ENCODE results near the gene DCLK2.
A peak's percentile ranks its signal among the peaks of the same experiment; 100 is the strongest.

The DCLK2 gene

GRCh38 chr4:150212927-150213326 lies 134.7 kb downstream of the DCLK2 start:
- TF ChIP-seq EZH2phosphoT487 (IDR thresholded peaks at IDR 0.05; ENCODE audit: low read depth), result no peak
- TF ChIP-seq CTCF (IDR thresholded peaks at IDR 0.05; ENCODE audit: low read depth, low read length), result 0 out of 2 replicates have a peak, but pooled peaks have one; percentile 9
- Histone ChIP-seq H3K79me2 (ENCODE audit: low read length) (no peaks in the 10 kb centered on the region), H3K27ac (ENCODE audit: low read length) (no peak overlapping the region), H3K4me3 (ENCODE audit: low read length) (no peak overlapping the region), H3K9me3 (ENCODE audit: insufficient read depth, low read length) (no peaks in the 10 kb centered on the region), H3K27me3 (ENCODE audit: low read depth, low read length) (no peaks in the 10 kb centered on the region), H3K9ac (ENCODE audit: low read length) (no peak overlapping the region), H3K36me3 (replicated peaks; ENCODE audit: low read depth, low read length) (no peaks in the 10 kb centered on the region), H4K20me1 (ENCODE audit: insufficient read depth, low read length) (no peaks in the 10 kb centered on the region), H3K4me1 (ENCODE audit: low read length) (peaks cover 12% of the 10 kb centered on the region), H3K4me2 (ENCODE audit: low read length) (peak overlapping the region; percentile 23), H2AFZ (ENCODE audit: low read depth, low read length) (no peak overlapping the region)

- Histone ChIP-seq H3K79me2 (ENCODE audit: low read length) (no peaks in the 10 kb centered on the region), H4K20me1 (ENCODE audit: insufficient read depth, low read length) (no peaks in the 10 kb centered on the region), H3K36me3 (replicated peaks; ENCODE audit: low read depth, low read length) (no peaks in the 10 kb centered on the region), H2AFZ (ENCODE audit: low read depth, low read length) (no peak overlapping the region), H3K27ac (ENCODE audit: low read length) (no peak overlapping the region), H3K27me3 (ENCODE audit: low read depth, low read length) (no peaks in the 10 kb centered on the region), H3K4me3 (ENCODE audit: low read length) (no peak overlapping the region), H3K4me1 (ENCODE audit: low read length) (peaks cover 12% of the 10 kb centered on the region), H3K9ac (ENCODE audit: low read length) (no peak overlapping the region), H3K9me3 (ENCODE audit: insufficient read depth, low read length) (no peaks in the 10 kb centered on the region), H3K4me2 (ENCODE audit: low read length) (no peak overlapping the region)
- TF ChIP-seq EZH2phosphoT487 (IDR thresholded peaks at IDR 0.05; ENCODE audit: low read depth), result no peak
- TF ChIP-seq CTCF (IDR thresholded peaks at IDR 0.05; ENCODE audit: low read depth, low read length), result no peak
These were observed 137.4 kb downstream of the DCLK2 start for GRCh38 chr4:150215601-150216000.

GRCh38 chr4:150216726-150217125 lies 138.5 kb downstream of the DCLK2 start:
- Histone ChIP-seq H3K4me3 (ENCODE audit: low read length) (no peak overlapping the region), H3K27me3 (ENCODE audit: low read depth, low read length) (no peaks in the 10 kb centered on the region), H3K9ac (ENCODE audit: low read length) (no peak overlapping the region), H3K9me3 (ENCODE audit: insufficient read depth, low read length) (no peaks in the 10 kb centered on the region), H4K20me1 (ENCODE audit: insufficient read depth, low read length) (no peaks in the 10 kb centered on the region), H3K4me2 (ENCODE audit: low read length) (no peak overlapping the region), H3K4me1 (ENCODE audit: low read length) (peaks cover 12% of the 10 kb centered on the region), H3K79me2 (ENCODE audit: low read length) (no peaks in the 10 kb centered on the region), H3K27ac (ENCODE audit: low read length) (no peak overlapping the region), H2AFZ (ENCODE audit: low read depth, low read length) (no peak overlapping the region), H3K36me3 (replicated peaks; ENCODE audit: low read depth, low read length) (no peaks in the 10 kb centered on the region)
- TF ChIP-seq CTCF (IDR thresholded peaks at IDR 0.05; ENCODE audit: low read depth, low read length) (no peak), EZH2phosphoT487 (IDR thresholded peaks at IDR 0.05; ENCODE audit: low read depth) (no peak)

GRCh38 chr4:150217192-150217591 lies 138.9 kb downstream of the DCLK2 start:
- TF ChIP-seq EZH2phosphoT487 (IDR thresholded peaks at IDR 0.05; ENCODE audit: low read depth) (no peak), CTCF (IDR thresholded peaks at IDR 0.05; ENCODE audit: low read depth, low read length) (peak; percentile 88)
- no peak overlapping the region for H3K27ac ChIP-seq (ENCODE audit: low read length)
- H3K4me1 ChIP-seq (ENCODE audit: low read length), result peaks cover 12% of the 10 kb centered on the region
- H3K9ac ChIP-seq (ENCODE audit: low read length), result no peak overlapping the region
- no peaks in the 10 kb centered on the region for H3K9me3 ChIP-seq (ENCODE audit: insufficient read depth, low read length)
- H3K4me3 ChIP-seq (ENCODE audit: low read length), result no peak overlapping the region
- no peaks in the 10 kb centered on the region for H3K27me3 ChIP-seq (ENCODE audit: low read depth, low read length)
- no peak overlapping the region for H2AFZ ChIP-seq (ENCODE audit: low read depth, low read length)
- no peaks in the 10 kb centered on the region for H3K36me3 ChIP-seq (replicated peaks; ENCODE audit: low read depth, low read length)
- no peaks in the 10 kb centered on the region for H4K20me1 ChIP-seq (ENCODE audit: insufficient read depth, low read length)
- H3K79me2 ChIP-seq (ENCODE audit: low read length), result no peaks in the 10 kb centered on the region
- peak overlapping the region; percentile 14; the same call in 1 of the 2 replicates for H3K4me2 ChIP-seq (ENCODE audit: low read length)

Measured in OCI-LY3 (cell line).